COLO668 (cell line): ENCODE measurements around the gene KRTAP10-8.
A peak's percentile ranks its signal among the peaks of the same experiment; 100 is the strongest.
"Not testable (repeated sequence)": the region's sequence is repeated elsewhere in the genome, so short reads cannot be mapped to it uniquely, and the experiment has no call there.

Experiments
- DNase-seq: peaks from one replicate; lab custom pipeline; 2025; ENCODE audit not compliant: unreplicated experiment; lab: John Stamatoyannopoulos, UW

Gene KRTAP10-8

DNA sequence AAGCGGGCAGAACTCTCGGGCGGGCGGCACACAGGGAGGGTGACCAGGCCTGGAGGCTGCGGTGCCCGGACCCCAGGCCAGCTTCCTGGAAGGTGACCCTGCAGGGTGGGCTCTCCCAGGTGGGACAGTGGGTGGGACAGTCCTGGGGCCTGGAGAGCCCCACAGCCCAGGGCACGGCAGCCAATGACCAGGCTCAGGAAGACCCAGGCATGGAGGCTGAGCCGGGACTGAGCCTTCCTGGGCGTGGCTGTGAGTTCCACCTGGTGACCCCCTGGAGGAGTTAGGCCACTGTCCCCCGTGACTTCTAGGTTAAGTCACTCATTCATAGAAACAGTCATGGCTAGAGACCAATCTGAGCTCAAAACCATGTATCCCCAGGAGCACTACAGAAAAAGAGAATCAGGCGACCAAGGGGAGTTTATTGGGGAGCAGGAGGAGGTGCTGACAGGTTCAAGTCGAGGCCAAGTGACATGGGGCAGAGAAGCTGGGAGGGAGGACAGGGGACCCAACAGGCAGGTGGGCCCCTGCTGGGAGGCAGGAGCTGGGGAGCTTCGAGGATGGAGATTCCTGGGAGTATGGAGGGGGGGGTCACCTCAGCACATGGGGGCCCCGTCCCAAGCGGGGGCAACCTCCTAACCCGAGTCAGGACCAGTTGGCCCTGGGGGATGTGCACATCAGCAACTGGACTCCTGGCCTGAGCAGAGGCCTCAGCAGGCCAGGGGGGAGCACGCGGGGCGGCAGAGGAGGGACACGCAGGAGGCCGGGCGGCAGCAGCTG is 32.6 kb upstream of the KRTAP10-8 start:
- no peak for DNase-seq

DNA sequence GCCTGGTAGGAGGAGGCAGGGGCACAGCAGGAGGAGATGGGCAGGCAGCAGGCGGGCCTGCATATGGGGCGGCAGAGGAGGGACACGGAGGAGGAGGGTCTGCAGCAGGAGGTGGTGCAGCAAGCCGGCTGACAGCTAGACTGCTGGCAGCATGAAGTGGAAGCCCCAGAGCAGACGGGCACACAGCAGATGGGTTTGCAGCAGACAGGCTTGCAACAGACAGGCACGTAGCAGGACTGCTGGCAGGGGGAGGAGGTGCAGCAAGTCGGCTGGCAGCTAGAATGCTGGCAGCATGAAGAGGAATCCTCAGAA is 32.1 kb upstream of the KRTAP10-8 start:
- DNase-seq = no peak

DNA sequence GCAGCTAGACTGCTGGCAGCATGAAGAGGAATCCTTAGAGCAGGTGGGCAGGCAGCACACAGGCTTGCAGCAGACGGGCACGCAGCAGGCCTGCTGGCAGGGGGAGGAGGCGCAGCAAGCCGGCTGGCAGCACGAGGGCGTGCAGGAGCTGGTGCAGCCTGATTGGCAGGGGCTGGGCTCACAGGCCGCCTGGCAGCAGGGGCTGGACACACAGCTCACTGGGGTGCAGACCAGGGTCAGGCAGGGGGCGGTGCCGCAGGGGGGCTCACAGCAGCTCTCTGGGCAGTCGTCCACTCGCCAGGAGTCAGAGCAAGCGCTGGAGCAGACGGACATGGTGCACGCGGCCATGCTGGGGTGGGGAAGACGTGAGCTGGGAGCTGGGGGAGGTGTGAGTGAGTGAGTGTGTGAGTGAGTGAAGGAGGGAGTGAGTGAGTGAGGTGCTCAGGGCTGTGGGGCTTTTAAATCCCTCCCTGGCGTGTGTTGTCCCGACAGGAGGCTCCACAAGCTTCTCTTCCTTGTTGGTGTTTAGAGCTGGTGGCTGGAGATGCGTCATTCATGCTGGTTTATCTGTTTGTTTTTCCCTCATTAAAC is 31.6 kb upstream of the KRTAP10-8 start, which contains the start of gene KRTAP10-5:
TSS of gene KRTAP10-5 (minus strand) at position 374 of the 591 bp plus-strand sequence. CDS start at position 348, 26 bp downstream.
- not testable (repeated sequence) for DNase-seq

DNA sequence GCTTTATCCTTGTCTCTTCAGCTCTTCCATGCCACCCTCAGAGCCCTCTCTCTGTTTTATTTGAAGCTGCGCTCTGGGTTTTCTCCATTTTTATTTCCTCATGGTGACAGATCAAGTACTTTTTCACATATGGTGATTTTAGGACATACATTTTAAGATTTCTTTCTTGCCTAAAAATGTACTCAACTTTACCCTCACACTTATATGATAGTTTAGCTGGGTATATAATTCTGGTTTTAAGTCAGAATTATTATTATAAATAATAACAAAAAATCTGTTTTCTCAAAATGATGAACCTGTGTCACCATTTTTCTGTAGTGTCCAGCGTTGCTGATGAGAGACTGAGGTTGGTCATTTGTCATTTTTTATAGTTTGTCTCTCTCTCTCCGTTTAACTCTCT is 30.7 kb upstream of the KRTAP10-8 start:
- no peak for DNase-seq

DNA sequence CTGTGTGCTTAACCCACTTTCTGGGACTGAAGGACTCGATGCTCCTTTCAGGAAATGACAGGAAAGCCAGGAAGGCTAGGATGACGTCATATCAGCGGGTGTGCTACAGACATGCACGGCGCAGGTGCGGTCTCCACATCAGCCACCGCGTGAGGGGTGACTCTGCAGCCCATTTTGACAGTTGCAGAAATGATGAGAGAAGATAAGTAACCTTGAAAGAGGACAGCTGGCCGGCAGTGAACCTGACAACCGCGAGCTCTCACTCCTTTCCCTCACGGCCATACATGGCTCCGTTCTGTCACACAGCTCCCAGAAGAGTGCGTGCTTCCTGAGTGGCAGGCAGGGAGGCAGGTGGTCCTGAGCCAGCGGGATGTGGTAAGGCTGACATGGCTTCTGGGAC is 29.8 kb upstream of the KRTAP10-8 start:
- no peak for DNase-seq

DNA sequence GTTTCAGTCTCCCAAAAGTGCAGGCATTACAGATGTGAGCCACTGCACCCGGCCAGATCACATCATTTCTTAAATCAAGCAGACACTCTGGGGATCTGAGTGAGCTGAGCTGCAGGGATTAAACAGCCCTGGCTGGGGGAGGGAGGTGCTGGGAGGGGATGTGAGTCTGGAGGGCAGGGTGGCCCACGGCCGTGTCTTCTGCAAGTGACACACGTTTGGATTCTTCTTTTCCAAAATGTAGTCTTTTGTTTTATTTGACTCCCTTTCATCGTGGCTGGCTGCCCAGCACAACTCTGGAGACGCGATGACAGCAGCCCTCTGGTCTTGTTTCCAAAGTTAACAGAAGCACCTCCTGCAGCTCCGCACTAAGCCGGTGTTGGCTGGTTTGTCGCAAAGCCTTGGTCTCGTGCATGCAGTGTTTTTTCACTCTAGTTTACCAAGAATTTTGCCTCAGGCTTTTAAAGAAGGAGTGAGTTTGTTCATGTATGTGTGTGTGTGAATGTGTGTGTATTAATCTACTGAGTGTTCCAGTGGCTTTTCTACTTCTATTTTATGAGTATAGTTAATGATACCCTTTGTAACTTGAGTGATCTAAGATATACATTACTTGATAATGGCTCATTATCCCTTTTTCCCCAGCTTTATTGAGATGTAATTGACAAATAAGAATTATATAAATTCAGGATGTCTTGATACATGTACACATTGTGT is 28.6 kb upstream of the KRTAP10-8 start:
- no peak for DNase-seq

DNA sequence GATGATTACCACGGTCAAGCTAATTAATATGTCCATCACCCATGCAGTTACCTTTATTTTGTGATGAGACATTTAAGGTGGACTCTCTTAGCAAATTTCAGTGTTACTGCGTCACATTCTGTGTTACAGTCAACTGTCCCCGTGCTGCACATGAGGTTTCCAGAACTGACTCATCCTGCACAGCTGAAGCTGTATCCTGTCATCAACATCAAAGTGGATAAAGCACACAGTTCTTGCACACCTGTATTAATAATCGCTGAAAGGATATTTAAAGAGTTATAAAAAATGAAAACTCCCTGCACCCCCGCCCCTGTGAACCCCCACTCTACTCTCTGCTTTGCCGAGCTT is 28.1 kb upstream of the KRTAP10-8 start:
- DNase-seq = no peak

DNA sequence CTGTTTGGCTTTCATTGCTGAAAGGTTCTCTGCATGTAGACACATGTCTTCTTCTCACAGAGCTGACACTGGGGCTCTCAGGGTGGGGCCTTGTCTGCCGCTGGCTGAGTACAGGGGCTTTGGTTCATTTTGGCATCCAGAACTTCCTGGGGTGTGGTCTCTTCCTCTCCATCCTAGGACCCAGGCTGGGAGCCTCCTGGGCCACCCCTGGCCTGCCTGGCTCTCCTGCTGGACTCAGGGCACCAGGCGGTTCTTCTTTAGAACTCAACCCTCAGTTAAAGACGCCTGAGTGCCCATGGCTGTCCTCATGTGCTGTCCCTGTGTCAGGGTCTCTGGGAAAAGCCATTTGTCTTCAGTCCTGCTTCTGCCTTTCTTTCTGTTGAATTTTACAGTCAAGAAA is 26.0 kb upstream of the KRTAP10-8 start:
- DNase-seq = no peak

DNA sequence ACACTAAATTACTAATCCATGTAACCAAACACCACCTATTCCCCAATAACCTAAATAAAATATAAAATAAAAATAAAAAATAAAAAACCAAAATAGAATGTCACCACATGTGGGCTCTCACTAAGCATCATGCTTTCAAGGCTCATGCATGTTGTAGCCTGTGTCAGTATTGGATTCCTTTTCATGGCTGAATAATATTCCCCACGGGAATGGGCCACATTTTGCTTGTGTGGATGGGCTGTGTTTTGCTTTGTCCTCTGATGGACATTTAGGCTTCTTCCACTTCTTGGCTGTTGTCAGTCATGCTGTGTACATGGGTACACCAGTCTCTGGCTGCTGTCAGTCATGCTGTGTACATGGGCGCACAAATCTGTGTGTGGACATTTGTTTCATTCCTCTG is 22.8 kb upstream of the KRTAP10-8 start:
- DNase-seq = no peak

DNA sequence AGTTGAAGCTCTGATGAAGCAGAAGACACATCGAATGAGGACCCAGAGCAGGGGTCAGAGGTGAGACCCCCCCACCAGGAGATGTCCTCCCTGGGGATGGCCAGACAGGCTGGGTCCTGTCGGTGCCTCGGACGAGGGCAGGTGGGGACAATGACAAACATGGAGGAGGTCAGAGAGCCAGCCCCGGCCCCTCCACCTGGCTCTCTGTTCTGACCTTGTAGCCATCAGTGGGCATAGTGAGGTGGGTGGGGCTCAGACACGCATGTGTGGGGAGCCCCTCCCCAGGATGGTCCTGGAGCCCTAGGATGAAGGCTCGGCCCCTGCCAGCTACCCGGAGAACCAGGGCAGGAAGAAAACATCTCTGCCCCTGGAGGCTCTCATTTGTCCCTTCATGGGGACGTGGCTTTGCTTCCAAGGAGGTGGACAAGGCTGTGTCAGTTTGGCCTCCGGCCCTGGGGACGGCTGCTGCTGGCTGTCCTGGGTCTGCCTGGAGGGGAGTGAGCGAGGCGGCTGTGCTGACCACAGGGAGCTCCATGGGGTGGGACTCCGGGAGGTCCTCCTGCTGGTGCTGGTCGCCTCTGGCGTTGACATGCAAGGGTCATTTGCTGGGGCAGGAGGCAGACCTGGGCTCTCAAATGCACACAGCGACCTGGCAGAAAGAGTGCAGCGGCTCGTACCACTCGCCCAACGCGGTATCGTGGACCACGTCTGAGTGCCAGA is 22.1 kb upstream of the KRTAP10-8 start:
- no peak for DNase-seq

DNA sequence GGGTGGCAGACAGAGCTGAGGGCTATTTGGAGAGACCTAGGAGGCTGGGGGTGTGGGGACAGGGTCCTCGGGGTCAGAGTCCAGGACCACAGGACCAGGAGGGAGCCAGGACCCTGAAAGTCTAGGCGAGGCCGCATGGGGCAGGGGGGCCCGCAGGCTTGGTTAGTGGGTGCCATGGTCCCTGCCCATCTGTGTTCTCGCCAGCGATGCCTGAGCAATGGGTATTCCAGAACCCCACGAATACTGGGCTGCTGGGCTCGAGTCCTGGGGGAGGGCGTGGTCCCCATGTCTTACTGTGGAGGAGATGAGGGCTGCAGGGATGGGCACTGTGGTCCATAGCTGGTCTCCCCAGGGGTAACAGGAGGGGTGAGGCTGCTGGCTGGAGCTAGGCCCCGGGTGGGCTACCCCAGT is 21.6 kb upstream of the KRTAP10-8 start:
- DNase-seq = no peak

DNA sequence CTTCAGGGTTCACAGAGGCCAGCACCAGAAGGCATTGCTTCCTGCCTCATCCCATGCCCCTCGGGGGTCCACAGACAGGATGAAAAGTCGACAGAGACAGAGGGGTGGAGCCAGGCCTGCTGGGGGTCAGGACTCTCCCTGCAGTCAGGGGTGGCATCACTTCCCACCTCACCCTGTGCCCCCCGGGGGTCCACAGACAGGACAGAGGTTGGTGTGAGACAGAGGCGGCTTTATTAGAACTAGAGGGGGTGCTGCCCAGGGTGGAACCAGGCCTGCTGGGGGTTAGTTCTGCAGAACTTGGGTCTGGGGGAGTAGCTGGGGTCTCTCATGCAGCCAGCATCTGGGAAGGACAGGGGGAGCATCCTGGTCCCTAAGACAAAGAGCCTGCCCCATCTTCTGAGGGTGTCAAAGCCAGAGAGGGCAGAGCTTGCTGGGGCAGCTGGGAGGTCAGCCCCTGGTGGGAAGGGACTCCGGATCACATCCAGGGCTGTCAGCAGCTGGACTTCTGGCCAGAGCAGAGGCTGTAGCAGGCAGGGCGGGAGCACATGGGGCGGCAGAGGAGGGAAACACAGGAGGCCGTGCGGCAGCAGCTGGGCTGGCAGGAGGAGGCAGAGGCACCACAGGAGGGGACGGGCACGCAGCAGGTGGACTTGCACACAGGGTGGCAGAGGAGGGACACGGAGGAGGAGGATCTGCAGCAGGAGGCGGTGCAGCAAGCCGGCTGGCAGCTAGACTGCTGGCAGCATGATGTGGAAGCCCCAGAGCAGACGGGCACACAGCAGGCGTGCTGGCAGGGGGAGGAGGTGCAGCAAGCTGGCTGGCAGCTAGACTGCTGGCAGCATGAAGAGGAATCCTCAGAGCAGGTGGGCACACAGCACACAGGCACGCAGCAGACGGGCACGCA is 20.7 kb upstream of the KRTAP10-8 start:
- DNase-seq = not testable (repeated sequence)

DNA sequence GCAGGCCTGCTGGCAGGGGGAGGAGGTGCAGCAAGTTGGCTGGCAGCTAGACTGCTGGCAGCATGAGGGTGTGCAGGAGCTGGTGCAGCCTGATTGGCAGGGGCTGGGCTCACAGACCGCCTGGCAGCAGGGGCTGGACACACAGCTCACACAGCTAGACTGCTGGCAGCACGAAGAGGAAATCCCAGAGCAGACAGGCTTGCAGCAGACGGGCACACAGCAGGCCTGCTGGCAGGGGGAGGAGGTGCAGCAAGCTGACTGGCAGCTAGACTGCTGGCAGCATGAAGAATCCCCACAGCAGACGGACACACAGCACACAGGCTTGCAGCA is 20.1 kb upstream of the KRTAP10-8 start:
- not testable (repeated sequence) for DNase-seq

DNA sequence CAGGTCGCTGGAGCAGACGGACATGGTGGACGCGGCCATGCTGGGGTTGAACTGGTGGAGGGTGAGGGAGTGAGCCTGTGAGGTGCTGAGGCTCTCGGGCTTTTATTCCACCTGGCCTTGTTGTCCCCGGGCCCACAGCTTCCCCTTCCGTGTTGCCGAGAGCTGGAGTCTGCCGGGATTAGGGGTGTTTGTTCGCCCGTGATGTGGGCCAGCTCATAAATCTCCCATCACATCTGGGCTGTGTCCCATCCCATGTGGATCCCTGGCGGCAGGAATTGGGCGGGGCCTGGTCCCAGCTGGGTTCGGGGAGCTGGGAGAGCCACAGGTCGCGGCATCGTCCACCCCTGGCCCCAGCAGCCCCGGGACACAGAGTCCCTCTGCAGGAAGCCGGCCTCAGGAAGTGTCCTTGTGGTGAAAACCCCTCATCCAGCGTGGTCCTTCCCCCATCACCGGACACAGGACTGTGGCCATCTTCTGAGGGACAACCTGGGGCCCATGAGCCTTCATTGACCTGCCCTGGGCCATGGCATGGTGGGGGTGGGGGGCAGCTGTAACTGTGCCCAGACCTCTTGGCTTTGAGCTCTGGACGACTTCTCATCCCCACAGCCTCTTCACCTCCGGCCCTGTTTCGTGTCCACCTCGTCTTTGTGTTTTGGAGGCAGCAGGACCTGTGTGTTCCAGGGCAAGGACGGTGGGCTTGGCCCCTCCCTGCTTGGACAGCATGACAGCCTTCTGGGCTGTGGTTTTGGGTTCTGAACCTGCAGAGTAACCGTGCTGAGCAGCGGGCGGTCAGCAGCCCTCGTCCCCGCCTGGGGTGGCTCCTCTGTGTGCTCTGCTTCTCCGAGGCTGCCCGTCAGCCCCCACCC is 19.2 kb upstream of the KRTAP10-8 start, which contains the start of gene KRTAP10-6:
TSS of gene KRTAP10-6 (minus strand) at position 60 of the 866 bp plus-strand sequence. CDS start at position 39, 21 bp downstream.
- DNase-seq = no peak

DNA sequence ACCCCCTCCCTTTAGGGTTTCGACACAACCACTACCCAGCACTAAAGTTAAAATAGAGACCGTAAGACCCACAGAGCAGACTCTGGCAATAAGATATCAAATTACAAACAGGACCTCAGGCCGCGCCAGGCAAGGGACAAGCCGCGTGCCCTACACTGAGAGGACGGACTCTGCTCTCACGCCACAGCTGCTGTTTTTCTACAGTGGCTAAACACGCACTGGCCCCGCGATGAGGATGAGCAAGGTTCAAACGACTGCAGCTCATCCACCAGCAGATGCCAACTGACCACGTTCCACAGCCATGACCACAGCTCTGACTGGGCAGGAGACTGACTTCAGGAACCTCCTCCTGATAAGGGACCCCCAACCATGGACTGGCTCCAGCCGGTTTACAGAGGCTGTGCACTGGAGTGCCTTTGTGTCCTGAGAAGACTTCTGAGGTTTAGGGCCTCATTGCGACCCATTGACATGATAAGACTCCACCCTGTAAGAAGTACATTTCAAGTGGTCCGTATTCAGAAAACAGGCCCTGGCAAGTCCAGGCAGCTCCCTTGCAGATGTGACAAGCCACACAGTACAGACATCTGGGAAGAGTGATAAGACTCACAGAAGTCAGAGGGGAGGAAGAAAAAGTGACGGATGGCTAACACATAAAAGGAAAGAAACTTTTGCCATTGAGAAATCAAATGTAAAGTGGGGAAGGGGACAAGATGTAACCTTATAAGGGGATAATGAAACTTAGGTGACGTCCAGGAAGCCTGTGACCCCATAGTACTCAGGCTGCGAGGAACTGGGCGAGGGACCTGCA is 18.1 kb upstream of the KRTAP10-8 start:
- DNase-seq = peak; percentile 60

DNA sequence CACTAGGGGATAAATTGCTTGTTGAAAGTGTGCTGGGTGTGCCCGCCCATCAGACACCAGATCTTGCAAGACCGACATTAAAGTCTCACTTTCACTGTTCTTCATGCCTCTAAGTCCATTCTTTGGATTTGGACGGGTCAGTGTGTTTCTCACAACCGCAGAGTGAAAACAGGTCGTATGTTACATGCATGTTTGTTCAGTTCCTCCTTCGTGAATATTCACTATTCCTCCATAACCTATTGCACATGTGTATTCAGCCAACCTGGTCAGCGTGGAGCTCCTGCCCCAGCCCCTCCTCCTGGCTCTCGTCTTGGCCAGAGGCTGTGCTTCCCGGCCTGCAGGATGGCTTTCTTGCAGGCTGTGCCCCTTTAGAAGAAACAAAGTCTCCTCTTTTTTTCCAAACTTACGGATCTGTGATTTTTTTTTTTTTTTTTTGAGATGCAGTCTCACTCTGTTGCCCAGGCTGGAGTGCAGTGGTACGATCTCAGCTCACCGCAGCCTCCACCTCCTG is 17.4 kb upstream of the KRTAP10-8 start:
- DNase-seq = no peak

DNA sequence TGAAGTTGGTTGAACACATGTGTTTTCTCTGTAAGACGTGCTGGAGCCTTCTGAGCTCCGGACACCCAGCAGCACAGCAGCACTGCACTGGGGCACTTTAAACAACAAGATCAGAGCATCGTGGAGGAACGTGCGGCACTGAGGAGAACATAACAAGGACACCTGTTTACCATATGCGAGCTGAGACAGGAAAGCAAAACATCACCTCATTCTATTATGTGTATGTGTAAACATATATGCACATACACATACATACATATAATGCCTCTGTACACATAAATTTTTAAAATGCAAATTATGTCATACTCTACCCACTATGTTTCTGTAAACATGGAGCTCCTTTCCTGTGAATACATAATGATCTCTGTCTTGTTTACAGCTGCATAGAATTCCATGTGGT is 16.4 kb upstream of the KRTAP10-8 start:
- DNase-seq = no peak

DNA sequence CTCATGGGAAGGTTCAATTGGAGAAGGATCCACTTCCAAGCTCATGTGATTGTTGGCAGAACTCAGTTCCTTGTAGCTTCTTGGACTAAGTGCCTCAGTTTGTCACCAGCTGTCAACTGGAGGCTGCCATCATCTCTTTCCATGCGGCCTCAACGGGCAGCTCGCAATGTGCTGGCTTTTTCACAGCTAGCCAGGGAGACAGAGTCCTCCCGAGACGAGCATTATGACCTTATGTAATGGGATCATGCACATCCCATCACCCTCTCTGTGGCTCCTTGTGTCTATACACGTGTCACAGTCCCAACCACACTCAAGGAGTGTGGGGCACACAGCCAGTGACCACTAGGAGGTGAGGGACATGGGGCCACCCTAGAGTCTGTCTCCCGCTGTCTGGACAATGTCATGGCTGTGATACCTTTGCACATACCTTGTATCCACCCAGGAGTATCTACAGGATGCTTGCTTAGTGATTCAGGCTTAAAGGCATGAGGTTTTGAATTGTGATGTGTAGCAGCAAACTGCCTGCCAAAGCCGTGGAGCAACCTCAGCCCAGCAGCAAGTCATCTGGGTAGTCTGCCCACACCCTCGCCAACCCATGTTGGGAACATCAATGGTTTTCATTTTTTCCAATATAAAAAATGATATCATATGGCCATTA is 15.7 kb upstream of the KRTAP10-8 start:
- DNase-seq = no peak
